ENCODE data around the gene UBE2D2. TPM values are rescaled to one million over a fixed set of nuclear protein-coding genes. Genes with fewer than 3 reads are reported as not detected.

The UBE2D2 gene
- total and polyA plus RNA-seq, 2 of the 13 experiments (the other 11 are each of a cell fraction or from before 2014, with no cell fraction given), result 79.1 to 109 TPM

GRCh38 chr5:139638090-139638735 lies 77.1 kb downstream of the UBE2D2 start (continued):
- TF ChIP-seq ZFP90 (CRISPR knock-in tag; IDR thresholded peaks at IDR 0.05; ENCODE audit: borderline replicate concordance) (0 out of 2 replicates have a peak, but pooled peaks have one; percentile 2), ZFP91 (CRISPR knock-in tag; IDR thresholded peaks at IDR 0.05; ENCODE audit: borderline replicate concordance) (peak; percentile 15; the same call in 1 of the 2 replicates), ZNF749 (CRISPR knock-in tag; IDR thresholded peaks at IDR 0.05; ENCODE audit: borderline replicate concordance) (0 out of 2 replicates have a peak, but pooled peaks have one; percentile 18), GLI4 (CRISPR knock-in tag; IDR thresholded peaks at IDR 0.05; ENCODE audit: borderline replicate concordance) (no peak), KLF9 (CRISPR knock-in tag; IDR thresholded peaks at IDR 0.05; ENCODE audit: low read depth) (0 out of 2 replicates have a peak, but pooled peaks have one; percentile 39), ZBTB39 (CRISPR knock-in tag; IDR thresholded peaks at IDR 0.05) (0 out of 2 replicates have a peak, but pooled peaks have one; percentile 17), ZNF574 (CRISPR knock-in tag; IDR thresholded peaks at IDR 0.05) (no peak), DNMT3B (CRISPR knock-in tag; conservative IDR thresholded peaks at IDR 0.05) (no peak), ZNF383 (CRISPR knock-in tag; IDR thresholded peaks at IDR 0.05; ENCODE audit: borderline replicate concordance) (0 out of 2 replicates have a peak, but pooled peaks have one; percentile 42), RARG (CRISPR knock-in tag; IDR thresholded peaks at IDR 0.05; ENCODE audit: low read depth) (no peak), FOXP4 (CRISPR knock-in tag; IDR thresholded peaks at IDR 0.05) (no peak), NFKBIZ (CRISPR knock-in tag; IDR thresholded peaks at IDR 0.05) (no peak), SKI (IDR thresholded peaks at IDR 0.05; ENCODE audit: partially characterized antibody) (peak; percentile 15), DR1 (CRISPR knock-in tag; IDR thresholded peaks at IDR 0.05) (no peak), MZF1 (CRISPR knock-in tag; IDR thresholded peaks at IDR 0.05; ENCODE audit: borderline replicate concordance) (no peak), MLX (CRISPR knock-in tag; IDR thresholded peaks at IDR 0.05) (peak; percentile 23; the same call in 1 of the 2 replicates), MAX (IDR thresholded peaks at IDR 0.05) (0 out of 2 replicates have a peak, but pooled peaks have one; percentile 15), SMYD3 (CRISPR knock-in tag; IDR thresholded peaks at IDR 0.05) (no peak), PCBP1 (IDR thresholded peaks at IDR 0.05; ENCODE audit: borderline replicate concordance, low read depth, low read length) (0 out of 2 replicates have a peak, but pooled peaks have one; percentile 44)
